ENCODE data around the gene CDCA8.

The CDCA8 gene

DNA sequence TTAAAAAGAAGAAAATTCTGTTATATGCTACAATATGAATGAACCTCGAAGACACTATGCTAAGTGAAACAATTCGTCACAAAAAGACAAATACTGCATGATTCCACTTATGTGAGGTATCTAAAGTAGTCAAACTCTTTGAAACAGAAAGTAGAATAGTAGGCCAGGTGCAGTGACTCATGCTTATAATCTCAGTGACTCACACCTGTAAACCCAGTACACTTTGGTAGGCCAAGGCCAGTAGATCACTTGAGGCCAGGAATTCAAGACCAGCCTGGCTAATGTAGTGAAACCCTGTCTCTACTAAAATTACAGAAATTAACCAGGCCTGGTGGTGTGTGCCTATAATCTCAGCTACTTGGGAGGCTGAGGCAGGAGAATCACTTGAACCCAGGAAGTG is 46.9 kb downstream of the CDCA8 start:
- no peak for DNase-seq

DNA sequence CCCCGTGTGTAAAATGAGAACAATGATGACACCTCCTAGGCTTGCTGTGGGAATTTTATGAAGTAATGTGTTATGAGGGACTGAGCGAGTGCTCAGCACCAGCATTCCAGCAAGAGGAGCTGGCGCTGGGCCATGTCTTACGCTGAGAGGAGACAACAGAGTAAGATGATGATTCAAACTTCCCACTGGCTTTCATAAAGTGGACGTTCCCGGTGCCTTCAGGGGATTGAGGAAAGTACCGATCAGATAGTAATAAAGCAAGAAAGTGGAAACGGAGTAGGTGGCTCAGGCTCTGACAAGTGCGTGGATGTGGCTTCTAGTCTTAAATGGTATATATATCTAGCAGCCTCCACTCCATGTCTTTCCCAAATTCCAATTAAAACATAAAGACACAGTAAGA is 48.8 kb downstream of the CDCA8 start:
- no peak for DNase-seq

DNA sequence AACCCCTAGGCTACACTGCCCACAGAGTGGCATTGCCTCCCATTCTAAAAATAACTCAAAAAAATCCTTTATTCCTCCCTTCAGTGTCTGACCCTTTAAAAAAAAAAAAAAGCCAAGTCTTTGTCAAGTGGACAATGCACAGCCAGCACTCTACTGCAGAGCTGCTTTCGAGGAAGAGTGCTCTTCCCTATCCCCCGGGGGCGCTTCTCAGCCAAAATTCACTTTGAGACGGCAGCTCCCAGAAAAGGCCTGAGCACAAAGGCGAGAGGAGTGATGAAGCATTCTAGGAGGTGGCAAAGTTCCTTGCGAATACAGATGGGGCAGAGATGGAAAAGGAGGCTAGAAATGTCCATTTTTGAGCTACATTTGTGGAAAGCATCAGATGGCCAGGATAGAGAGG is 49.3 kb downstream of the CDCA8 start:
- no peak for DNase-seq

DNA sequence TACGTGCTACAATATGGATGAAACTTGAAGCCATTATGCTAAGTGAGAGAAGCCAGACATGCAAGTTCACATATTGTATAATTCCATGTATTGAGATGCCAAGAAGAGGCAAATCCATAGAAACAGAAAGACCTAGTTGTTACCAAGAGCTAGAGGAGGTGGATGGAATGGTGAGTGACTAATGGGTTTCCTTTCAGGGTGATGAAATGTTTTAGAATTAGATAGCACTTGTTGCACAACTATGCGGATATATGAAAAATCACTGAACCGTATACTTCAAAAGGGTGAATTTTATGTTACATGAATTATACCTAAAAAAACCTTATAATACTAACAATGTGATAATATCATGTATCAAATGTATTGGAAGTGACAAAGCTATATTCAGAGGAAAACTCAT is 54.5 kb downstream of the CDCA8 start:
- no peak for DNase-seq

DNA sequence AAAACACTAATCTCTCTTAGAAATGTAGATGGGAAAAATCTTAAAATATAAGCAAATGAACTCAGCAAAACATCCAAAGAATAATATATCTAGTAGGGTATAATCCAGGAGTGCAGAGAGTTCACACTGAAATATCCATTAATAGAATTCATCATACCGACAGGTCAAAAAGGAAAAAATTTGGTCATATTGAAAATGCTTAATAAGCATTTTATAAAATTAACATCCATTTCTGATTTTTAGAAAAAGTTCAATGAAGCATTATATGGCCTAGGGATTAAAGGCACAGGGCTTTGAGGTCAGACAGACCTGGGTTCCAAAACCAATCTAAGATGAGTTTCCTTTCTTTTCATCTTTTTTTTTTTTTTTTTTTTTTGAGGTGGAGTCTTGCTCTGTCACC is 56.2 kb downstream of the CDCA8 start:
- no peak for DNase-seq

DNA sequence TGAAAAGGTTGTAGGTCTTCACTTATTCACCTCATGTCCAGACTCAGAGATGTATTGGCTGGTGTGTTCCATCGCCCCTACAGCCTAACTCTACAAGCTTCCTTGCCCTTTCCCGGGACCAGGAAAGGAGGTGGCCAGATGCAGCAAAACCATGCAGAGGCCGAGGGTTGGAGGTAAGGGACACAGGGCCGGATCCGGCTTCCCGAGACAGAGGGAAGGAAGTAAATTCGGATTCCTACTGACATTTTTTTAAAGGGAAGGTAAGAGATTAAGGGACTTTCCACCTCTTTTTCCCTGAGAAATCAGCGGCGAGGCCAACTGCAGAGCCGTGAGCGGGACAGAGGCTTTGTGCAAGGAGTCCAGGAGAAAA is 59.9 kb downstream of the CDCA8 start:
- no peak for DNase-seq

DNA sequence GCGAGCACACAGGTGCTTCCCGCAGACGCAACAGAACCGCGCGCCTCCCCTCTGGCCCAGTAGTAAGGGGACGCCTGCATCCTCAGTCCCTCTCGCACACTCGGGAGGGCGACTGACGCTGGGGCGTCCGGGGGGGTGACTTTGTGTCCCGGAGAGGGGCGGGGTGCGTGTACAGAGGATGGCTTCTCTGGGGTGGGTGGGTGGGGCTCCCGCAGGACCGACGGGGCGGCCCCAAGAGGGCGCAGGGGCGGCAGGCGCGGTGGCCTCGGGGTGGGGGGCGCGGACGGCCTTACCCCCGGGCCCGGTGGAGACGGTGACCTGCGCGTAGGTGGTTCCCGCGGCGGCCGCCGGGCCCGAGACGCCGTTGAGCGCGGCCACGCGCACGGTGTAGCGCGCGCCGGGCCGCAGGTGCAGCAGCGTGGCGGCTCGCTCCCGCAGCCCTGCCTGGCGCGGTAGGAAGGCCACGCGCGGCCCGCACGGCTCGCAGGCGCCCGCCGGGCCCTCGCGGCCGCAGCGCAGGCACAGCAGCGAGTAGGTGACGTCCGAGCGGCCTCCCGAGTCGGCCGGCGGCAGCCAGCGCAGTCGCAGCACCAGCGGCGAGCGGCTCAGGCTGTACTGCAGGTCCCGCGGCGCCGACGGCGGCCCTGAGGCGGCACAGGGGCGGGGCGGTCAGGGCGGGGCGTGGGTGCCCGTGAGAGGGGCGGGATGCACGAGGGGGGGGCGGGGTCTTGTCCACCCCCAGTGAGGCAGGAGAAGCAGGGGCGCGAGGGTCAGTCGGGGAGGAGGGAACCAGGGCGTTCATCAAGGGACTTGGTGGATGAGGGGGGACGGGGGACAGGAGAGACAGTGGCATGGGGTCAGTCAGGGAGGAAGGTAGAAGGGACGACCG is 60.5 kb downstream of the CDCA8 start:
- DNase-seq = no peak

DNA sequence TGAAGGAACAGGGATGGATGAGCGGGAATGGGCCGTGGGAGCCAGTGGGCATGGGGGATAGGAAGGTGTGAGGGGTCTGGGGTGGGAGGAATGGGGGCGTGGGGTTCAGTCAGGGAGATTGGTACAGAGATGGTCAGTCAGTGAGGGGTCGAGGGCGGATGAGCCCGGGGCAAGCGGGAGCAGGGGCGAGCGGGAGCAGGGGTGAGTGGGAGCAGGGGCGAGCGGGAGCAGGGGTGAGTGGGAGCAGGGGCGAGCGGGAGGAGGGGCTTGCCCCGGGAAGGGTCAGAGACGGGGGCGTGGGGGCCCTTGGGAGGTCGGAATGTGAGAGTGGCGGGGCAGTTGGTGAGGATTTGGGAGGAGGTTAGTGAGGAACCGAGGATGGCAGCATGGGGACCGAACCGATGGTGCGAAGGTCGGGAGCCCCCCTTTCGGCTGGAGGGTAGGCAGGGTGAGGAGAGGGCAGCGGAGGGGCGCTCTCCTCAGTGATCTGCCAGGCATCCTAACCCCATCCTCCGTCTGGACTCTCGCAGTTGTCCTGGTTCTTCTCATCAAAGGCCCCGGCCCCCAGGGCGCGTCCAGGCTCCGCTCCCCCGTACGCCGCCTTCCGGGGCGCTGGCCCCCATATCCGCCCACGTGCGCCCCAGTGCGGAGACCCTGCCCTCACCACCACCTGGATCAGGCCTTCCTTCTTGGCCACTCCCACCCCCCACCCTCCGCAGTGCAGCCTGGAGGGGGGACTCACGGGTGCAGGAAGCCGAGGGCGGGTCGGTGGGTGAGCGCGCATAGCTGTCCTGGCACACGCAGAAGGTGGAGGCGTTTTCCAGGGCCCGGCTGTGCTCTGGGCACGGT is 61.4 kb downstream of the CDCA8 start:
- DNase-seq = no peak

DNA sequence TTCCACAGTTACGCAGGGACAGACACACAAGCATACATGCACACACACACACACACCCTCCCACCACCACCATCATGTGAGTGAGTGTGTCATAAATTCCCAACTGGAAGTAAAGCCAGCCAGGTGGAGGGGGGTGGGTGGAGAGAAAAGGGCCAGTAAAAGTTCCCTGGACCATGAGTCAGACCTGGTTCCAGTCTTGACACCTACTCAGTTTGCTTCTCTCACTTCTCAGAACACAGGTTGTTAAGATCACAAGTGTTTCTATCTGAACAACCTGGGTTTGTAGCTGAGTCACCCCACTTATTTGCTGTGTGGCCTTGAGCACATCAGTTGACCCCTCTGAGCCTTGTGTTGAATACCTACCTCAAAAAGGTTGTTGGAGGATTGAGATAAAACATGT is 63.0 kb downstream of the CDCA8 start:
- no peak for DNase-seq

DNA sequence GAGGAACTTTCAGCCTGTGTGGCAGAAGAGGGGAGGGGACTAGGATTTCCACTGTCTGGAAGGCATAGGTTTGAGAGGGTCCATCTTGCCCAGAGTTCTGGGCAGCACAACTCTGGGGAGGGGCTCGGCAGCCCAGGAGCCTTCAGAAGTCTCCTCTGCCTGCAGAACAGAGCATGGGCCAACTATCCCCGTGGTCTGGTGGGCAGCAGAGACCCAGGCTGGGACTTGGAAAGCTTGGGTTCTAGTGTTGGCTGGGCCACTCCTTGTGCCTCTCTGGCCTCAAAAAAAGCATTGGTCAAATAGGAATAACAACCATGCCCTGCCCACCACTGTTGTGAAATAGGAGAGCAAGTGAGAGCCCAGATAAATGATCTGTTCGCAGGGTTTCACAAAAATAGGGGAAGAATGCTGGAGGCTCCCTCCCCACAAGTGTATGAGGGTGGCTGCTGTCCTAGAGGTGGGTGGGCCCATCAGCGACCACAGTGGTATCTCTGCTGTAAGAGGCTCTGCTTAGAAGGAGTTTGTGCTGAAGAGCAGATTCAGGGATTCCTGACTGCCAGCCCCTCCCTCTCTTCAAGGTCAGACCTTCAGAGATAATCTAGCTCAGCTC is 63.7 kb downstream of the CDCA8 start:
- DNase-seq = no peak
